ENCODE data around the gene PATL1.

GRCh38 chr11:59647245-59647980 lies 21.4 kb downstream of the PATL1 start:
- TF ChIP-seq CTCF (IDR thresholded peaks at IDR 0.05) = no peak
- TF ChIP-seq EZH2phosphoT487 (IDR thresholded peaks at IDR 0.05) = no peak
